ENCODE results near the gene OSER1.
"Not testable (repeated sequence)": the region's sequence is repeated elsewhere in the genome, so short reads cannot be mapped to it uniquely, and the experiment has no call there.

Gene OSER1

DNA sequence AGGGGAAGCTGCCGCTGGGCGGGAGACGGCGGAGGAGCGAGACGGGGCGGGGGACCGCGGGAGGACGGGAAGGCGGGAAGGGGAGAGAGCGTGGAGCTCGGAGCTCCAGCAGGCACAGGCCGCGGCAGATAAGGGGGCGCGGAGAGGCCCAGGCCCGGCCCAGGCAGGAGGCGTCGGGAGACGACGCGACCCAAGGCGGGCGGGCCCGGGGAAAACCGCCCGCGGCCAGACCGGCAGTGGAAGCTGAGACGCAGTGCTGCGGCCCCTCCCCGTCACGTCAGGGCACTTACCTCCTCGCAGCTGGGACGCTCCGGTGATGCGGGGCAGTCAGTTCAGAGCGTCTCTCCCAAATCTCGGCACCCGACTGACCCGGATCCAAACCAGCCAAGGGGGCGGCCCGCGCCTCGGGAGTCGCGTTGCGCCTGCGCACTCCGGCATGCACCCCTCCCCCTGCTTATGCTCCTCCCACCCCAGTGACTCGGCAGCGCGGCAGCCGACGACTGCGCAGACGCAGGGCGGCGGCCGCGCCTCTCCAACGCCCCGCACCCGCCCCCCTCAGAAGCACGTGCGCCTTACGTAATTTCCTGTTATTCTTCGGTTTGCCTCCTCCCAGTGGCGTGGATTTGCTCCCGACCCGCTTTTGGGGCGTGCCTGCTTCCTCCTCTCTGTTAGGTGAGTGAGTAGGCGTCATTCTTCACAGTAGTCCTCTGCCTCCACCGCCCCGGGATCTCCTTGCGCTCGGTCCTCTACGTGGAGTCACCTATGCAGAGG lies at the start of gene OSER1:
Gene OSER1 (minus strand): TSS at position 366 of the 771 bp plus-strand sequence. CDS start 3,814 bp downstream, outside the sequence.
- DNase-seq (ENCODE audit: low spot score), result peak; percentile 96

- DNase-seq (ENCODE audit: low spot score), result no peak
These were observed 47.8 kb upstream of the OSER1 start for GRCh38 chr20:44258226-44258890.

DNA sequence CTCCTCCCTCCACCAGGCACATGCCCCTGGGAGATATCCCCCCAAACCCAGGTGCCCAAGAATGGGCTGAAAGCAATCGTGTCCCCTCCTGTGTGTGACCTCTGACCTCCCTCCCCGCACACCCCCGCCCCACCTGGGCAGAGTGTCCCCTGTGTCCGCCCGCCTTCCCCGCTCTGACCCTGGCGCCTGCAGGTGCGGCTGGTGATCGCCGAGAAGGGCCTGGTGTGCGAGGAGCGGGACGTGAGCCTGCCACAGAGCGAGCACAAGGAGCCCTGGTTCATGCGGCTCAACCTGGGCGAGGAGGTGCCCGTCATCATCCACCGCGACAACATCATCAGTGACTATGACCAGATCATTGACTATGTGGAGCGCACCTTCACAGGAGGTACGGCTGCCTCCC lies 46.4 kb upstream of the OSER1 start:
- DNase-seq (ENCODE audit: low spot score), result no peak

GRCh38 chr20:44255942-44256341 lies 45.4 kb upstream of the OSER1 start:
- no peak for DNase-seq (ENCODE audit: low spot score)

DNA sequence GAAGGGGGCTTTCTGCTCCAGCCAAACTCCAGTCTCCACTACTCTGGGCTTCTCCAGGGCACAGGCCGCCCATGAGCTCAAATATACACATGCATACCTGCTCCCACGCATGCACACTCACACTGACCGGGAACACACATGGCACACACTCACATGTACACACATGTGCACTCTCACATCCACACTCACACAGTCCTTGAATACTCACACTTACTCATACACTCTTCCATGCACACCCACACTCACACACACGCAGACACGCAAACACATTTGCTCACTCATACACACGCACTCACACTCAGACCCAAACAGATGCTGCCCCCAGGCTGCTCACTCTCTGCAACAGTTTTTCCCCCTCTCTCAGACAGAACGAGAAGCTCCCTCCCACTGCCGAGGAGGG lies 43.5 kb upstream of the OSER1 start:
- DNase-seq (ENCODE audit: low spot score), result peak; percentile 15

DNA sequence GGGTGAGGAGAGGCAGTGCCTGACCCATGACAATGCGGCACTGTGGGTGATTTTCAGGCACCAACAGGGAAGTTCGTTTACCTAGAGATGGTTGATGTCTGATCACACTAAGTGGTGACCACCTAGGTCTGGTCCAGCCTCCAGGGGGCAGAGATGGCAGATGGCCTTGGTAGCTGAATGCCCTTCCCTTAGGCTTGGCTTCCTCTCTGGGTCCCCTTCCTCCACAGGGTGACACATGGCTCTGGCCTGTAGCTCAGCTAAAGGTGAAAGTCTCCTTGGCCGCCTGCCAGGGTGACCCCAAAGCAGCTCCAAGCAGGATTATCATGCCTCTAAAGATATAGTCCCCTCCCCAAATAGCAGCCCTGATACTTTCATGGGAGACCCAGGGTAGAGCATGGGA lies 43.0 kb upstream of the OSER1 start:
- DNase-seq (ENCODE audit: low spot score), result no peak

GRCh38 chr20:44251284-44251683 lies 40.7 kb upstream of the OSER1 start:
- no peak for DNase-seq (ENCODE audit: low spot score)

GRCh38 chr20:44248410-44248759 lies 37.8 kb upstream of the OSER1 start:
- no peak for DNase-seq (ENCODE audit: low spot score)

- DNase-seq (ENCODE audit: low spot score), result peak; percentile 9
These were observed 37.2 kb upstream of the OSER1 start for GRCh38 chr20:44247586-44248409.

- peak; percentile 64 for DNase-seq (ENCODE audit: low spot score)
These were observed 36.6 kb upstream of the OSER1 start, which contains the start of gene GDAP1L1 for GRCh38 chr20:44247131-44247571. TSS of gene GDAP1L1 (plus strand) at chr20:44247308. CDS start at chr20:44247335, 27 bp downstream.

DNA sequence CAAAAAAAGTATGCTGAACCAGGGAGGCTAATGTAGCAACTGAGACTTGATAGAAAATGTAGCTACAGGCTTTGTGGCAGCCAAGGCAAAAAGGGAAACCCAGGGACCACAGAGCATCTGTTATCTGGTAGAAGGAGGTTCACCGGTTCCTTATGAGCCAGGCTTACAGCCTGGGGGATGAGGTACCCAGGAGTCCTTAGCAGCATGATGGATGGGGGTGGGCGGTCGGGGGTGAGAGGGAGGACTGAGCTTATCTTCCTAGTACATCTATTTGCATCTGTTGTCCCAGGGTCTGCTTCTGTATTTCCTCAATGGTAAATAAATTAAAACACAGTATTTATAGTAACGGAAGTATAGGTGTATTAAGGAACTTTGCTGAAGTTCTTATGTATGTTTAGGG lies 35.4 kb upstream of the OSER1 start:
- DNase-seq (ENCODE audit: low spot score), result no peak

DNA sequence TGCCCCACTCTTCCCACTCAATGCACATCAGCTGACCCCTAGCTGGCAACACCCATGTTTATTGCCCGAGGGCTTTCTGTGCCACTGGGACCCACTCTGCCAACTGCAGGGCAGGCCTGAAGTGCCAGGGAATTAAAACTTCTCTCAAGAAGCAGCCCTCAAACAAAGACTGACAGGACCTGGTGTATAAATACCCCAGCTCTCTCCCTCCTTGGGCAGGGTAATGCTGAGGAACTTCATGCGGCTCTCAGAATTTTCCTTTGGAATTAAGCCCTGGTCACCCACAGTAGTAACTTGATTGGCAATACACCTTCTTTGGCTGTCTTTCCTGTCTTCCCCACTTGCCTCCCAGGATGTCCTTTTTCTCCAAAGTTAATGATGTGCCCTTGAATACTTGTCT lies 31.2 kb upstream of the OSER1 start:
- no peak for DNase-seq (ENCODE audit: low spot score)

DNA sequence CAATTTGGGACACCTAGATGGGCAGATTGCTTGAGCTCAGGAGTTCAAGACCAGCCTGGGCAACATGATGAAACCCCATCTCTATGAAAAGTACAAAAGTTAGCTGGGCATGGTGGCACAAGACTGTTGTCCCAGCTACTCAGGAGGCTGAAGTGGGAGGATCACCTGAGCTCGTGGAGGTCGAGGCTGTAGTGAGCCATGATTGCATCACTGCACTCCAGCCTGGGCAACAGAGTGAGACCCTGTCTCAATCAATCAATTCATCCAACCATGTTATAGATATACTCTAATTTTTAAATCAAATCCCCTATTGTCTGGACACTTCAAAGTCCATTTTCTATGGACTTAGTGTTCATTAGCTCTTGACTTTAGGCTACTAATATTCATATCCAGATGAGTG lies 26.3 kb upstream of the OSER1 start:
- DNase-seq (ENCODE audit: low spot score), result not testable (repeated sequence)

- DNase-seq (ENCODE audit: low spot score), result no peak
These were observed 25.1 kb upstream of the OSER1 start for GRCh38 chr20:44235702-44236101.

- no peak for DNase-seq (ENCODE audit: low spot score)
These were observed 24.2 kb upstream of the OSER1 start for GRCh38 chr20:44234566-44235317.

GRCh38 chr20:44233436-44234016 lies 23.0 kb upstream of the OSER1 start:
- DNase-seq (ENCODE audit: low spot score), result no peak

DNA sequence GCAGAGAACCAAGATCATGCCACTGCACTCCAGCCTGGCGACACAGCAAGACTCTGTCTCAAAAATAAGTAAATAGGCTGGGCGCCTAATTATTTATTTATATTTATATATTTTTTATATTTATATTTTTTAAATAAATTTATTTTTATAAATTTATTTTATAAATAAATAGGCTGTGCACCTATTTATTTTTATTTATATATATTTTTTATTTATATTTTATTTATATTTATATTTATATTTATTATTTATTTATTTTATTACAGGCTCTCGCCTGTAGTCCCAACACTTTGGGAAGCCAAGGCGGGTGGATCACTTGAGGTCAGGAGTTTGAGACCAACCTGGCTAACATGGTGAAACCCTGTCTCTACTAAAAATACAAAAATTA lies 21.9 kb upstream of the OSER1 start:
- DNase-seq (ENCODE audit: low spot score), result not testable (repeated sequence)

DNA sequence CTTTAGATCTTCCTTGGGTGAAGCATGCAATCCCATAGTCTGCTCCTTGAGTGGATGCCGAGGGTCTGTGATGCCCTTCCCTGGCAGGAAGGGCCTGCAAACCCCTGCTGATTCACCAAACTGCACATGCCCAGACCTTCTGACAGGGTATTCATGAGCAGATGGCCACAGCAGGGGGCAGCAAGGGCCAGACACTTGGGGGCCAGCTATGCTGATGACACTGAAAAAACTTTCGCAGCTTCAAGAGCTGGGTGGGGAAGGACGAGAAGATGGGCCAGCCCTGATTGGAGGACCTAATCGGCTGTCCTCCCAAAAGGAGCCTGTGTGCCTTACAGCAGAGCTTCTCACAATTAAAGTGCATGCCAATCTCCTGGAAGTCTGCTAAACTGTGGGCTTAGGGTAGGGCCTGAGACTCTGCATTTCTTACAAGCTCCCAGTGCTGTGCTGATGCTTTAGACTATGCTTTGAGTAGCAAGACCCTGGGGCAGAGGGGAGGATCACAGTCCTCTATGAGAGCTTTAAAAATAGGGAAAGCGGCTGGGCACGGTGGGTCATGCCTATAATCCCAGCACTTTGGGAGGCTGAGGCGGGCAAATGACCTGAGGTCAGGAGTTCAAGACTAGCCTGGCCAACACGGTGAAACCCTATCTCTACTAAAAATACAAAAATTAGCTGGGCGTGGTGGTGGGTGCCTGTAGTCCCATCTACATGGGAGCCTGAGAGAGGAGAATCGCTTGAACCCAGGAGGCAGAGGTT lies 21.3 kb upstream of the OSER1 start:
- no peak for DNase-seq (ENCODE audit: low spot score)

- DNase-seq (ENCODE audit: low spot score), result no peak
These were observed 20.6 kb upstream of the OSER1 start for GRCh38 chr20:44231193-44231592.

DNA sequence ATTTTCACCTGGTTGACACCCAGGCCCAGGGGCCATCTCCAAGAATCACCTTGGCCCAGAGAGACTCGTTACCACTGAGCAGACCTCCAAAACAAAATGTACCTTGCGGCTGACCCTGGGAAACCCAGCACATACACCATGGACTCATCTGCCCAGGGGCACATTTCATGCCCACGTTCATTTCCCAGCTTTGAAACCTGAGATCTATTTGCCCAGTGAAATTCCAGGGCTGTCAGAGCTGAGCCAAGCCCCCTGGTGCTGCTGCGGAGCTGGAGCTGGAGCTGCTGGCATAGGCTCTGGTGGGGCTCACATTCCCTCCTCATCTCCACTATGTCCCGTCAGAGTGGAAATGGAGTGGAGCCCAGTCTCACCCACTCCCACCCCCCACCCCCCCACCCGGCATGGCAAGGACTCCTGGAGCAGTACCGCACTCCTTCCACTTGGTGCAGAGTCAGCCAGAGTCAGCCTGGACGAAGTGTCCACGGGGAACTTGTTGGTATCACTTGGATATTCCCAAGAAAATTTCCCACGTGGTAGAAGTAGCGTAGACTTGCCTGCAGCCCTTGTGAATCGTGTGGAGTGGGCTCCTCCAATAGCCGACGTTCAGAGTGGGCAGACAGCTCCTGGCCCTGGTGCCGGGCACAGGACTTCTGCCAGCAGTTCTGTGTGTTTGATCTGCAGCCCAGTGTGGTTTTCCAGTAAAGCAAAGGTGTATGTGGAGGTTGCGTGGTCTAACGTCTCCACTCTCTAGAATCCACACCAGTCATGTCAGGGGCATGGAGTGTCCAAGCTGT lies 18.1 kb upstream of the OSER1 start:
- no peak for DNase-seq (ENCODE audit: low spot score)

Data from Ammon's horn (tissue), 1 donor.